Stimulated activated CD8-positive, alpha-beta memory T cell treated with anti-CD3 and anti-CD28 coated beads, Interleukin-2, amount 100 ng/mL, for 1 hour (primary cell): ENCODE results near the gene NCKIPSD.

Source experiments
- DNase-seq, 2 donors: peaks; one replicate each; pipeline ENCODE4 v3.0.0-alpha.2; 2020; ENCODE audit warnings: low read depth in 2 of 2

The NCKIPSD gene

DNA sequence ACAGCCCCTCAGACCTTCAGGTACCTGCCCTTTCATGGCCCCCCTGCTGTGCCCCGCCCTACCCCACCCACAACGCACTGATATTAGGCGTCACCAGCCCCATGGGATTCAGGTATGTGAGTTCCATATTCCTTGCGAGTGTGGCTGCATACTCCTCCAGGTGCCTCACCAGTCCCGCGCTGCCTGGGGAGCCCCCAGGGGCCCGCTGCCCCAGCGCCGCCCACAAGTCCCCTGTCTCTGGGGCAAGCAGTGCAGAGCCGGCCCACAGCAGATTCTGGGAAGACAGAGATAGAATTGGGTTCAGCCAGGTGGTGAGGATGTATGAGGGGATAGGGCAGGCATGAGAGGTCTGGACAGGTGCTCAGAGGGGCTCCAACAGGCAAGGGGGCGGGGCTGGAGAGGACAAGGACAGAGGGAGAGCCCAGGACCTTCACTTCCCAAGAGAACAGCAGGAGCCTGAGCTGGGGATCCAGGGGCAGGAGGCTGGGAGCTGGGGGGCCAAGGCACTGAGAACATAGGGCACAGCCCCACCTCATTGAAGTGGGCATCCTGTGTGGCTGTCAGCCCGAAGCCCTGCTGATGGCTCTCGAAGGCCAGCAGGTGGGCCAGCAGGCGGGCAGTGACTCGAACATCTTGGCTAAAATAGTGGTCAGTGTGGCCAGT lies 37.4 kb downstream of the NCKIPSD start:
- no peak for DNase-seq

DNA sequence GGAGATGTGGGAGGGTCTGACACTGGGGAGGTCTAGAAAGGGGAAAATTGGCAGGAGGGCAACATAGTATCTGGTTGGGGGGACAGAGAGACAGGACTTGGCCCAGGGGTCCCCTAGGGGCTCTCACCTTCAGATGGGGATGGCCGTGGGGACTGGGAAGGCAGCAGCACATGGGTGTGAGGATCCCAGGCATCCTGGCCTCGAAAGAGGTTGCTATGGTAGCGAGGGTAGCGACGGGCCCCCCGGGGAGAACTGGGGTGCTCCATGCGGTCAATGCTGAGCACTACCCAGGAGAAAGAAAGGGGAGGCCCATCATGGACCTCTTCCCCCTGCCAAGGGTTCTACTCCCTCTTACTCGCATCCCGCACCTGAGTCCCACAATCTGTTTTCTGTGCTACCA lies 38.0 kb downstream of the NCKIPSD start:
- no peak for DNase-seq

DNA sequence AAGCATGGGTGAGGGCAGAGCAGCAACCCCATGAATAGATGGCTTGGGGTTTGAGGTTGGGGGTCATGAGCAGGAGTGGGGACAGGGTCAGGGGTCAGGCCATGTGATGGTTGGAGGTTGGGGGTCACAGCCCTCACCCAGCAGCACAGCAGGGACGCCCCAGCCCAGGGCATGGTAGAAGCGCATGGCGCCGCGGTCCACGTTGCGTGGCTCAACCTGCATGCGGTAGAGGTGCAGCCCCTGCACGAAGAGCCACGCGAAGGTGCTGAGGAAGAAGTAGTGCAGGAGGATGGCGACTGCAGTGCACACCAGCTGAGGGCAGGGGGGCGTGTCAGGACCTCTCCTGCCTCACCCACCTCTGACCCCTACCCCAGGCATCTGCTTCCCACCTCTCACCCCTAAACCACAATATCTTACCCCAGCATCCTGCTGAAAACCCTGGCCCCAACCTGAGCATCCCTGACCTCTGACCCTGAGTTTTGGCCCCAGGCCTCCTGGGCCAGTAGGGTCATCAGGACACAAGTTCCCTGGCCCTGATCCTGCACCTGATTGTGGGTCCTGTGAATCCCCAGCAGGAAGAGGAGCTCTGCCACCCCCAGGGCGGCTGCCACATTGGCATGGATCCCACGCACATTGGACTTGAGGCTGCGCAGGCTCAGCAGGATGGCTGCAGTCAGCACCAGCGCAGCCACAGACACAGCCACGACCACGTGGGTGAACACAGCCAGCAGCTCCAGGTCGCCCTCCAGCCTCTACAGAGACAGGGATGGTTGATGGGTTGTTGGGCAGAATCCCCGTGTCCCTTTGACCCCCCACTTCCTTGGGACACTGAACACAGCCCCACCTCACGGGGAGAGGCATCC lies 40.6 kb downstream of the NCKIPSD start:
- no peak for DNase-seq

DNA sequence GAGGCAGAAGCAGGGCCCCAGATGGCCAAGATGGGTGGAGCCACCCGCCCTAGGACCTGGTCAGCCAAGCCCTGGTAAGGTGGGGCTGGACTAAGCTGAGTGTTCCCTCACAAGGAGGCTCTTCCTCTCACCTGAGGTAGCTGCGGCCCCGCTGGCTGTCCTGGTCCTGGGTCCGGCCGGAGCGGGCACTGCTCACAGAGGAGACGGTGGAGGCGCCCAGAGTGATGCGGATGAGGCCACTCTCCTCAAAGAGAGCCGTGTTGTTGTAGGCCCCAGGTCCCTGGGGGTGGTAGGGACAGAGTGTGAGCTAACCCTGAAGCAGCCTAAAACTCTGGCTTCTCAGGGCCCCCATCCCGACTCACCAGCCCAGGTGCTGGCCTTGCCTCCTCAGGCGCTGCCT lies 43.1 kb downstream of the NCKIPSD start:
- no peak for DNase-seq

DNA sequence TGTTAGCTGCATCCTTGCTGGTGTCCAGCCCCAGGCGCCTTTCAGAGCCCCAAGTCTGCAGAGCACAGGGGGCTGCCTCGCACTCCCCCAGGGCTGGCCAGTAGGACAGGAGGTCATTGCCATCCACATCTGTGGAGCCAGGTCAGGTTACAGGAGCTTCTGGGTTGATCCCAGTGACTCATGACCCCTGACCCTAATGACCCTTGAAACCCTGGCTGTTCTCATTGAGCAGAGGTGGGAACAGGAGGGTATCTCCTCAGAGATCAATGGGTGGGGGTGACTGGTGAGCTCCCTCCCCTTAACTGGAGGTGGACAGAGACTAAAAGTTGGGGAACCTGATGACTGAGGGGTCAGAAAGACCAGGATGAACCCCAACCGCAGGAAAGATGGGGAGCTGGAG lies 44.3 kb downstream of the NCKIPSD start:
- no peak for DNase-seq

DNA sequence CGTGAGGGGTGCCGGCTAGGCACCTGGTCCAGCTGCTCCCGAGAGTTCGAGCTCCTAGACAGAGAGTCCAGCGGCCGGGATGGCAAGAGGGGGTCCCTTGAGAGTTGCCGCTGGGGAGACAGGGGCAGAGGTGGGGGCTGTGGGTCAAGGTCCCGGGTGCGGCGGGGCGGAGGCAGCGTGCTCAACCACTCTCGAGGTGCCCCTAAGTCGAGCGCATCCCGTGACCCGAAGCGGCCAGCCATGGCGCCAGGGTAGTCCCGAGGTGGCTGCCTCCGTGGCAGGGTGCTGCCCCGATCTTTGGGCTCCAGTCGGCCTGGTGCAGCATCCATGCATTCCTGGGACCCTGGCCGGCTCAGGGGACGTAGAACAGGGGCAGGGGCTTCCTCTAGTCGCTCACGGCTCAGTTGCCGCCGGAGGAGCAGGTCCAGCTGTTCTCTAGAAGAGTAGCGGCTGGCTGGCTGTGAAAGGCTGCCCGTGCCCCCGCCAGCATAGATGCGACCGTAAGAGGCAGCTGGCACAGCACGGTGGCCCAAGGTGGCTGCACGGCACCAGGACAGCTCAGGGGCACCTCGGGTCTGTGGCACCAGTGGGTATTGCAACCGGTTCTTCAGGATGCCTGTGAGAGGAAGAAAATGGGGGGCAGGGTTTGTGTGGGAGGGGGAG lies 45.6 kb downstream of the NCKIPSD start:
- no peak for DNase-seq

DNA sequence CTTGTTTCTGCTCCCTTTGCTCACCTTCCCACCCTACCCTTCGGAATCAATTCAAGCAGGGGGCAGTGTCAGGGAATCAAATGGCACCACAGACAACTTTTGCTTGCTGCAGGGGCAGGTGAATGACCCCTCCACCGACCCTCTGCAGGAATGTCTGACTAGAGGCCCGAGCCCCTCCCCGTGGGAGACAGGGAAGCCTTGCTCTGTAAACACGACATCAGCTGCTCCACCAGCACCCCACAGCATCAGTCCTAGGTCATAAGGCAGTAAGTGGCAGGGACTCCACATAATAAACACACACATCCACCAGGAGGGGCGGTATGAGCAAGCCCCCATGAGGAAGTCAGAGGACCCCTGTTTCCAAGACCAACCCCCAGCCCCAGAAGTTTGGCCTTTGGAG lies 48.4 kb downstream of the NCKIPSD start:
- no peak for DNase-seq

DNA sequence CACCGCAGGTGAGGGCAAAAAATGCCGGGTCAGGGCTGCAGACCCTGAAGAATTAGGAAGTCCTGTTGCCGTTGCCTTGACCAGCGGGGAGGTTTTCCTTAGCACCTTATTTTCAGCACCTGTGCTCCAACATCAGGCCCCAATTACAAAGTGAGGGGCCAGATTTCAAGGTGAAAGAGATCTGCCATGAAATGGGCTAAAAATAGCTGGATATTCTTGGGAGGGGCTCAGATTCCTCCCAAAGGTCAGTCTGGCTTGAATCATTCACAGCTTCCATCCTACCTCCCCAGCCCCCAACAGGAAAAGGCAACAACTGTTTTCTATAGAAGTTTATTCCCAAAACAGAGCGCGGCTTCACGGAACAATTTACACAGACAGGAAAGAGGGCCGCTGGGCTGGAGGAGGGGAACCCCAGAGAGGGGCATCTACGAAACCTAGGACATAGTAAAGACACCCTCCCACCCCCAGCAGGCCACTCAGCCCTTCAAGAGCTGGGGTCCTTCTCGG lies 49.5 kb downstream of the NCKIPSD start:
- DNase-seq: no peak

DNA sequence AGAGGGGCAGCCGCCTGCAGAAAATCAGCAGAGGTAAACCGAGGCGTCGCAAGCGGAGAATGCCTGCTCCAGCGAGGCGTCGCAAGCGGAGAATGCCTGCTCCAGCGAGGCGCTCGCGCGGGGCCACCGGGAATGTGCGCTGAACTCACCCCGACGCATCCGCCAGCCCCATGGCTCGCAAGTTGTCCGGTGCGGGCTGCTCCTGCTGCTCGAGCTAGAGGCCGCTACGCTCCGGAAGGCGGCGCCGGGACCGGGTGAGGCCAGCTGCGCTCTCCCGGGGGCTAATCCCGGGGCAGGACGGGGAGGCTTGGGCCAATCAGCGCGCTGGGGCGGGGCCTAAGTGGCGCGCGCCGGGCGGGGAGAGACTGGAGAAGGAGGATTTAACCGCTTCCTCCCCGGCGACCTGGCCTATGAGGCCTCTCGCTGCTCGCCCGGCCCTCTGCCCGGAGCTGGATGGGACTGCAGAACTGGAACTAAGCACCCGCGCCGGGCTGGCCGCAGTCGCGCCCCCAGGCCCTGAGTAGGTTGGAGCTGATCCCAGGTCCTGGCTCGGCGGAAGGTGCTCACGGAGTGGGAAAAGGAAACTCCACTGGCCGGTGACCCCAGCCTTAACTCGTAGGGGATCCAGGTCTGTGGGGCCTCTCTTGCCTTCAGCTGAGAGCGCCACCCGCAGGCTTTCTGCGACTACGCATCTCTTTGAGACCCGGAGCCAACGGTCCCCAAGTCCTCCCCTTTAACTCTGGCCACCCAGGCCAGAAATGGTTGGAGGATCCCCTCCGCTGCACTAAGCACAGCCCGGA lies 50.3 kb downstream of the NCKIPSD start, which contains the start of gene SLC26A6:
Gene SLC26A6, minus strand, starts transcription at position 240 of the 800 bp plus-strand sequence. Its CDS starts 68 bp downstream, at position 172.
- peak; percentile 84 to 87 for DNase-seq

DNA sequence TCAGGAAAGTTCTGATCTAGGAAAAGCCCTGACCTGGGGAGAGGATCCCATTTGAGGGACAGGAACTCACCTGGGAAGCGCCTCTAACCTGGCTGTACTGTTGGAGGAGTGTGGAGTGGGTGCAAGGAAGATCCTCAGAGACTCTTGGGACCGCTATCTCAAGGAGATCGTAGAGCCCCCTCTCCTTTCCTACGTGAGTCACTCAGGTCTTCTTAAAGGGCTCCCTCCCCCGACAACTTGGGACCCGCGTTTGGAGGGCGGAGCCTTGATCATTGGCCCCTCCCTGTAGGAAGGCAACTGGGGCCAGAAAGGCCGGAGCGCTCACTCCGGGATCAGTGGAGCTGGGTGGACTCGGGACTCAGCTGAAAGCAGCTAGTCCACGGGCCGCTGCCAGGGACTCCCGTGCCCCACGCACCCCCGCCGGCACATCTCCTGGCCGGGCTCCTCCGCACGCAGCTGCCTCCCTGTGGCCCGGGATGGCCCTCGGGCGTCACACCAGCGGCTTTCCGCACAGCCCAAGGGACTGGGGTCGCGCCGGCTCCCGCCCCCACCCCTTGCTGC lies 51.0 kb downstream of the NCKIPSD start:
- peak in 1 of 2 donors; percentile 29 for DNase-seq

DNA sequence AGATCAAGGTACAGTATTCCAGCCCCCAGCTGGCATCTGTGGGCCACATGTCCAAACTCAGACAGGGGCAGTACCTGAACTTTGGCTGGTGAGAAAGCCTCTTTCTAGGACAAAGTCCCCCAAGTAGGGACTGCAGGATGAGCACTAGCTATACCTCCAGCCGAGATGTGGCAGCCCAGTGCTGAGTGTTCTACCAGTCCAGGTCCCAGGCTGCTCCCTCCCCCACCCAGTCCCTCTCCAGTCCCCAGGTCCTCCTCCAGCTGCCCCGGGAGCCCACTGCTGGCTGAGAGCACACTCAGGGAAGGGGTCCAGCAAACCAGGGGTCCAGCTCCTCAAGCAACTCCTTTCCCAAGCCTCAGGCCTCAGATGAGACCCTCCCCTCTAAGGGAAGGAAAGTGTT lies 52.0 kb downstream of the NCKIPSD start:
- no peak for DNase-seq

DNA sequence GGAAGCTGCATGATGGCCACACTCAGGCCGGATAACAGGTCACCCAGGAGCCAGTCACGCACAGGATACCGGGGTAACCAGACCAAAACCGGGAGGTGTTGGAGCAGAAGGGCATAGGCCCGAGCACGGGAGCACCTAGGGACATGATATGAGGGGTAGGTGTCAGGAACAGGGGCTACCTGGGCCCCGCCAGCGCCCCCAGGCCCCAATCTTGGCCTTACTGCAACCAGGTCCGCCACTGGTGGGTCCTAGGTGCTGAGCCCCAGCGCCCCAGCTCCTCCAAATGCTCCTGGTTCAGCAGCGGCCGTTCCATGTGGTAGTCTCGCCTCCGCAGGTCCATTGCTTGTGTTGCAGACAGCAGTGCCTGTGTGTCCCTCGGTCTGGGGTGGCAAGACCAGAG lies 52.5 kb downstream of the NCKIPSD start:
- DNase-seq: no peak

DNA sequence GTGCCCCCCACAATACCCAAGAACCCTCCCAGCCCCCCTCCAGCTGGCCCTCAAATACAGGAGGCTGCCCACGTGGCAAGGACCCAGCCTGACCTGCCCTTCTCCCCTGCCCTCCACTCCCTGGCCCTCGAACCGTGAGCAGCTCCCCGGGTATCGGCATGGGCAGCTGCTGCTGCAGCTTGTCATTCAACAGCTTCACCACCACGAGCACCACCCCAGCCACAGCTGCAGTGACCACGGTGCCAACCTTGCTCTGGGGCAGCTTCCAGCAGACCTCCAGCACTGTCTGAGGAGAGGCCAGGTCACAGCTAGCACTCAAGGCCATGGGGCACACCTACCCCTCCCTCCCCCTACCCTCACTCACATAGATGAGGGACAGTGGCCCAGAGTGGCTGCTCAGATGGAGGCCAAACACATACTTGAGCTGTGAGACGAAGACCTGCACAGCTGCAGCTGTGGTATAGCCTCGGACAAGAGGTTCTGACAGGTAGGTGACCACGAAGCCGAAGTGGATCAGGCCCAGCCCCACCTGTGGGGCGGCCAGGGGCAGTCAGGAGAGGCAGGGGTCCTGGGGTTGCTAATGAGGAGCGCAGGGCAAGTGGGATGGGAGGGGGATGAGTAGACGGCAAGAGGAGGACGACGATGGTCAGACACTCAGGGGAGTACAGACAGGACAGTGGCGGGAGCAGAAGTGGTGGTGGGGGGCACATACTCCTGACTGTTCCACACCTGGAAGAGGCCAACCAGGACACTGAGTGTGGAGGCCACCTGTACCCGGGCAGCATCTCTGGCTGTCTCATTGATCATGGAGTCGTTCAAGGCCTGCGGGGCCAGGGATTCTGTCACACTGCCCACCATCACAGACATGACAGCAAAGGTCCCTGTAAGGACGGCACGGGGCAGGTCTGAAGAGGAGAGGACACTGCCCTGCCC lies 53.9 kb downstream of the NCKIPSD start:
- no peak for DNase-seq

DNA sequence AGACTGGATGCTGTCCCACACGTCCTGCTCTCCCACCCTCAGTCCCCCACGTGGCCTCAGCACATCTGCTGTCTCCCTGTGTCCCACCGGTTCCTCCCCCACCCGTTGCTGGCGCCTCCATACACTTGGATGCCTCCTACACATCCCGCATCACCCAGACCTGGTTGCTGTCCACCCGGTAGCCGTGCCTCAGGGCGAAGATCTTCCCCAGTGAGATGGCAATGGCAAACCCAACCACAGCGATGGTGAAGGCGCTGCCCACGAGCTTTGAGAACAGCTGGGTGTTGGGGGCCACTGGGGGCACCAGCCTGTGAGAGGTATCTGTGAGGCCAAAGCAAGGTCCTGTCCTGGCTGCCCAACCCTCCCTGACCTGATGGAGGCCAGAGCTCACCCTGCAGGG lies 54.9 kb downstream of the NCKIPSD start:
- DNase-seq: no peak

DNA sequence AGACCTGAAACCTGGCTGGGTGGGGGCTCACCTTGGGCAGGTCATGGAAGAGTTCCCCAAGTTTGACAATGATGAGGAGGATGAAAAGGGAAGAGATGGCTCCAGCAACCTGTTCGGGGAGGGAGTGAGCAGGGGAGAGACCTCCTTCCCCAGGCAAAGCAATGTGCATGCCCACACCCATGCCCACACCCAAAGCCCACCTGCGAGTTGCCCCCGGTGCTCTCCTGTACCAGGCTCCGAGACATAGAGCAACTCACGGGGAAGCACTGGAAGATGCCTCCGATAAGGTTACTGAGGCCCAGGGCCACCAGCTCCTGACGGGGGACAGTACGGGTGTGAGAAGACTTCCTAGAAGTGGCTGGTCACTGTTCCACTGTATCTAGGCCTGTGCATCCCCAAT lies 55.3 kb downstream of the NCKIPSD start:
- DNase-seq: no peak

DNA sequence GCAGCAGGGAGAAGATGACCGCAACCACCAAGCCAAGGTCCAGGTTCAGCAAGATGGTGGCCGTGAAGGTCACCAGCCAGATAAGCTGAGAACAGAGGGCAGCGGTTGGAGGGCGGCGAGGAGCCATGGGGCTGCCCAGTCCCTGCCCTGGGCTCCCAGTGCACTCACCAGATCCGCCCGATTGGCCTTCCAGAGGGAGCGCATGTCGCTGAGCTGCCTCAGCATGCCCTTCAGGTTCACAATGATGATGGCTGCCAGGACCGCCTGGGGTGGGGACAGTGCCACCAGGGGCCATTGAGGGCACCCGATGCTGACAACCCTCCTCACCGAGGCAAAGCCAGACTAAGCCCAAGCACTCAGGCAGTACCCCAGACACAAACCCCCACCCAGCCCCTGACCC lies 55.8 kb downstream of the NCKIPSD start:
- DNase-seq: no peak

DNA sequence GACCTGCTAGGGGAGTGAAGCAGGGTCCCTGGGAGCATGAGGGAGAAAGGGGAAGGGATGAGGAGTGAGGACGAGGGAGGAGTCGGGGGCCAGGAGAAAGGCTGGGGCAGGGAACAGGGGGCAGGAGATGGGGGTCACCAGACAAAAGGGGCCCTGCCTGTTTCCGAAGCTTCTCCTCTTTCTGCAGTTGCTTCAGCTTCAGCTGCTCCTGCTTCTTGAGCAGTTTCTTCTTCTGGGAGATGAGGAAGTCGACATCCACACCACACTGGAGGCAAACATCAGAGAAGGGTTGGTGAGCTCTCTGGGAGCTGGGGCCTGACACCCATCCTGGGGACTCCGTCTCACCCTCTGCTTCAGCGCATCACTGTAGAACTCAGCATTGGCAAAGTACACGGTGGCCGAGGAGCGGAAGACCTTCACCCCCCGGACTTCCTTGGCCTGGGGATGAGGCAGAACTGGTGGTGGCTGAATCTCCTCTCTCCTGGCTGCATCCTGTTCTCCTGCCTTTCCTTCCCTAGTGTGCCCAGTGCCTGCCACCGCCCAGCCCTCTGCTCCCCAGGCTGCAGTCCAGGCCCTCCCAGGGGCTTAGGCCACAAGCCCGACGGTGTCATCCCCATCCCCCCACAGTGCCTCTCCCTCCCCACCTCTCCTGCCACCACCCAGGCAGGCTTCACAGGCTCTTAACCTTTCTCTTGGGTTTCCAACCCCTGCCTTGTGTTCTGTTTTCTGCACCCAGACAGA lies 57.3 kb downstream of the NCKIPSD start:
- DNase-seq: no peak

DNA sequence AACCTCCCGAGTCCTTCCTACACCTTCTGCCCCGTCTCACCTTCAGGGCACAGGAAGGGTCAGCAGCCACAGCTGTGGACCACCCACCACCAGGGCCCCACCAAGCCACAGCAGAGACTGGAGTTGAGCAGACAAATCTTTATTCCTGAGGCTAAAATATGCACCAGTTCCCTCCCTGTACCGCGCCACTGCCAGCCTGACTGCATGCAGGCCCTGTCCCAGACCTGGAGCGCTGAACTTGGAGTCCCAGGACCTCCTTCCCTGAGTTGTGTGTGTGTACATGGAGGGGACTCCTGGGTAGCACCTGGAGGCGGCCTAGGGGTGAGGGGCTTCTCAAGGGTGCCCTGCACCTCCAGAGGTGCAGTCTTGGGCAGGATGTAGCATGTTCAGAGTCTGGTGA lies 60.1 kb downstream of the NCKIPSD start:
- DNase-seq: no peak

DNA sequence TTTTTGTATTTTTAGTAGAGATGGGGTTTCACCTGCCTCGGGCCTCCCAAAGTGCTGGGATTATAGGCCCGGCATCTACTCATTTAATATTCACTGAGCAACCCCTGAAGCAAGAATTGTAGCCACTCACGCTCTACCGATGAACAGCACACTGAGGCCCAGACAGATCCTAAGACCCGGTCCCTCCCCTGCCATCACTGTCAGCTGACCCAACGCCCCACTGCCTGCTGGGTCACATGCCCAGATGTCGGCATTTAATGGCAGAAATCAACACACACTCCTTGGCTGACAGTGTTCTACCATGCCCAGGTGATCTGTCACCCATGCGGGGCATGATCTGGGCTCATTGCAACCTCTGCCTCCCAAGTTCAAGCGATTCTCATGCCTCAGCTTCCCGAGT lies 60.9 kb downstream of the NCKIPSD start:
- DNase-seq: no peak
